ENCODE measurements around the gene RPL36A. TPM values are rescaled to one million over a fixed set of nuclear protein-coding genes. Genes with fewer than 3 reads are reported as not detected.

The RPL36A gene
- total RNA-seq, 1 experiment from 2014 or later, result 377 TPM

DNA sequence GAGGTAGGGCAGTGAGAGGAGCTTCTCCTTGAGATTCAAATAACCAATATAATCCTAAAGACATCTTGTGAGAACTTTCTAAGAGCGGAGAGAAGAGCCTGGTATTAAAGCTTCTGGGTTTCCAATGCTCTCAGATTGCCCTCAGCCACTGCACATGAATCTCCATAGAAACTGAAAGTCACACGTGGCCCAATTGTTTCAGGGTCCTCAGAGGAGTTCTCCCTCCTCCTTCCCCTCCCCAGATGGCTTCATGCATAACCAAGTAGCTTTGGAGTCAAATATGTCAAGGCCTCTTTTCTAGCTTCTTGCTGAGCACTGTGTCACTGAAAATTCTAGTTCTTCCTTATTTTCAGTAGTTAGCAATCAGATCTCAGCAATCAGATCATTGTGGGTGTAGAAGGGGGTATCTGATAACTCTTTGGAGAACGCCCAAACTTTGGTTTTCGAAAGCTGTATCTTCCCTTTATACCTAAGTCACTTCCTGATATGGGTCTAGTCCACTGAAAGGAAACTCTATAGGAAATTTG is 7.1 kb upstream of the RPL36A start:
- ChIA-PET CTCF (no interaction called here), POLR2A (no interaction called here)
- Mint-ChIP-seq H3K4me3 (ENCODE audit: unreplicated experiment) (no peak overlapping the region), H3K27me3 (ENCODE audit: insufficient read depth, unreplicated experiment) (peaks cover 3% of the 10 kb centered on the region), H3K4me1 (ENCODE audit: low read depth, unreplicated experiment) (no peaks in the 10 kb centered on the region), H3K27ac (ENCODE audit: unreplicated experiment) (no peak overlapping the region), H3K36me3 (ENCODE audit: insufficient read depth, unreplicated experiment) (no peaks in the 10 kb centered on the region), H3K9me3 (ENCODE audit: unreplicated experiment) (no peaks in the 10 kb centered on the region)
- Histone ChIP-seq H3K4me1 (no peaks in the 10 kb centered on the region), H3K4me3 (ENCODE audit: low read depth, low read length) (no peak overlapping the region), H3K36me3 (ENCODE audit: control insufficient read depth, insufficient read depth, low read length) (no peaks in the 10 kb centered on the region), H3K9me3 (no peaks in the 10 kb centered on the region), H3K27me3 (replicated peaks; ENCODE audit: control insufficient read depth, insufficient read depth, low read length) (no peaks in the 10 kb centered on the region)
- no peak for DNase-seq
- TF ChIP-seq, protein P1, sequence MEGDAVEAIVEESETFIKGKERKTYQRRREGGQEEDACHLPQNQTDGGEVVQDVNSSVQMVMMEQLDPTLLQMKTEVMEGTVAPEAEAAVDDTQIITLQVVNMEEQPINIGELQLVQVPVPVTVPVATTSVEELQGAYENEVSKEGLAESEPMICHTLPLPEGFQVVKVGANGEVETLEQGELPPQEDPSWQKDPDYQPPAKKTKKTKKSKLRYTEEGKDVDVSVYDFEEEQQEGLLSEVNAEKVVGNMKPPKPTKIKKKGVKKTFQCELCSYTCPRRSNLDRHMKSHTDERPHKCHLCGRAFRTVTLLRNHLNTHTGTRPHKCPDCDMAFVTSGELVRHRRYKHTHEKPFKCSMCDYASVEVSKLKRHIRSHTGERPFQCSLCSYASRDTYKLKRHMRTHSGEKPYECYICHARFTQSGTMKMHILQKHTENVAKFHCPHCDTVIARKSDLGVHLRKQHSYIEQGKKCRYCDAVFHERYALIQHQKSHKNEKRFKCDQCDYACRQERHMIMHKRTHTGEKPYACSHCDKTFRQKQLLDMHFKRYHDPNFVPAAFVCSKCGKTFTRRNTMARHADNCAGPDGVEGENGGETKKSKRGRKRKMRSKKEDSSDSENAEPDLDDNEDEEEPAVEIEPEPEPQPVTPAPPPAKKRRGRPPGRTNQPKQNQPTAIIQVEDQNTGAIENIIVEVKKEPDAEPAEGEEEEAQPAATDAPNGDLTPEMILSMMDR (IDR thresholded peaks at IDR 0.05; ENCODE audit: insufficient read depth in 1 of 2, low read depth in 1 of 2, low read length in 1 of 2, severe bottlenecking in 1 of 2, unreplicated experiment in 1 of 2), result no peak
- BruUV-seq (replicated peaks), result no TSS peak
- intact Hi-C loops (cut with micrococcal nuclease; ENCODE audit: unreplicated experiment), result no loop called here

DNA sequence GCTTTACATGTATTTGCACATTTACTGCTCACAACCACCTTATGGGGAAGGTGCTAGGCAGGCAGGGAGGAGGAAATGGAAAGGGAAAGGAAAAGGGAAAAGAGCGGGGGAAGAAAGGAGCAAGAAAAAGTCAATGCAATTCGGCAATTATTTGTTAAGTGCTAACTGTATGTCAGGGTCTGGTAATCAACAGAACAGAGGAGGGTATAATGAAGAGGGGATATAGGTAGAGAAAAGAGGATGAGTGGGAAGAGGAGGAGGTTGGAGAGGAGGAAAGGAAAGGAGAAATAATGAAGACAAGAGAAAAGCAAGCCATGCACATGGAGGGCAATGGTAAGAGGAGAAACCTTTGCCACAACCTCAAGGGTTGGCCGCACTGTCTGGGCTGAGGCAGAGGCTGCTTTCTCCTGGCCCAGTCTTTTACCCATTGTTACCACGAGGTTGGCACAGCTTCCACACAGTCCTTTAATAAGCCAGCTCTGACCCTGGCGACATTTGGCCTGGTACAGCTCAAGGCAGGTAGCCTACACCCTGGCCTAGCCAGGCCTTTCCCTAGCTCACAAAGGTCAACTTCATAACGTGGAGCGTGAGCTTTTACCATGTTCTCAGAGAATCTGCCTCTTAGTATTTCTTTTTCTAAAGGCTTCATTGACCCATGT is 5.7 kb upstream of the RPL36A start:
- Histone ChIP-seq H3K27me3 (replicated peaks; ENCODE audit: control insufficient read depth, insufficient read depth, low read length) (no peaks in the 10 kb centered on the region), H3K4me1 (no peaks in the 10 kb centered on the region), H3K9me3 (no peaks in the 10 kb centered on the region), H3K36me3 (ENCODE audit: control insufficient read depth, insufficient read depth, low read length) (no peaks in the 10 kb centered on the region), H3K4me3 (ENCODE audit: low read depth, low read length) (no peak overlapping the region)
- ChIA-PET CTCF (no interaction called here), POLR2A (no interaction called here)
- Mint-ChIP-seq H3K4me1 (ENCODE audit: low read depth, unreplicated experiment) (no peaks in the 10 kb centered on the region), H3K27ac (ENCODE audit: unreplicated experiment) (no peak overlapping the region), H3K27me3 (ENCODE audit: insufficient read depth, unreplicated experiment) (no peaks in the 10 kb centered on the region), H3K9me3 (ENCODE audit: unreplicated experiment) (no peaks in the 10 kb centered on the region), H3K4me3 (ENCODE audit: unreplicated experiment) (no peak overlapping the region), H3K36me3 (ENCODE audit: insufficient read depth, unreplicated experiment) (no peaks in the 10 kb centered on the region)
- TF ChIP-seq, protein P1 (IDR thresholded peaks at IDR 0.05; ENCODE audit: insufficient read depth in 1 of 2, low read depth in 1 of 2, low read length in 1 of 2, severe bottlenecking in 1 of 2, unreplicated experiment in 1 of 2), result no peak
- no peak for DNase-seq
- intact Hi-C loops (cut with micrococcal nuclease; ENCODE audit: unreplicated experiment), result no loop called here
- no TSS peak for BruUV-seq (replicated peaks)

DNA sequence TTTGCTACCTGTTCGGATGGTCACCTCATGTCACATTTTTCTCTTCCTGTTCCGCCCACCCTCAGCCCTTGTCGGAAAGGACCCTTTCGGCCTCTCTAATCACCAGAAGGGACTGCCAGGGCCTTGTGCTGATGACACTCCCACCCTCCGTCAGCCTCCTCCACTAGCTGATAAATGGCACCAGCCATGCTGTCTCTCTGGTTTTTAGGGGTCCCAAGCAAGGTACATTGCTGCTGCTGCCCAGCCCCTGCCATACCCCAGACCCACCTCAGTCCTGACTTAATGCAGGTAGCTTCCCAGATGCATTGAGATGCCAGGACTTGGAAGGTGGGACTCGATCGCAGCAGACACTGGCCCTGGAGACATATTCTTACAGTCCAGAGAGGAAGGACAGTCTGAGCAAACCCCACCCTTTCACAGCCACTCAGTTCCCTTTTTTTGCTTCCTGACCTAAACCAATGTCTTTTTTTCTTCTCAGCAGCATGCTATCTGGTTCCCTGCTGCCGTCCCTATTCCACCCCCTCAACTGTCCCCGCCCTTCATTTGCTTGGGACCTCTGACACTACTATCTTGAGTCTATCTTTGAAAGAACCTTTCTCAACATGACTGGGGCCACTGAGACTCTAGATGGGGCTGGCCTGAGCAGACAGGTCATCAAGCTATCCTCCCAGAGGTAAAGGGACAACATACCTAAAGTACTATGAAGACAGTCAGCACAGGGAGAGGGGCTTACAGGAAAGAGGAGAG is 4.8 kb upstream of the RPL36A start, which contains the start of gene BTK:
Gene BTK, minus strand, starts transcription at position 397 of the 747 bp plus-strand sequence. CDS start 10,907 bp downstream, outside the sequence.
- Mint-ChIP-seq H3K27me3 (ENCODE audit: insufficient read depth, unreplicated experiment) (no peaks in the 10 kb centered on the region), H3K27ac (ENCODE audit: unreplicated experiment) (no peak within 1 kb of the TSS), H3K36me3 (ENCODE audit: insufficient read depth, unreplicated experiment) (peaks cover 4% of the 10 kb centered on the region), H3K9me3 (ENCODE audit: unreplicated experiment) (no peaks in the 10 kb centered on the region), H3K4me1 (ENCODE audit: low read depth, unreplicated experiment) (no peaks in the 10 kb centered on the region), H3K4me3 (ENCODE audit: unreplicated experiment) (no peak within 1 kb of the TSS)
- H3K36me3 ChIP-seq (ENCODE audit: control insufficient read depth, insufficient read depth, low read length), result no peaks in the 10 kb centered on the region
- BruUV-seq (replicated peaks), result no TSS peak
- ChIA-PET POLR2A (no interaction called here), CTCF (no interaction called here)
- intact Hi-C loops (cut with micrococcal nuclease; ENCODE audit: unreplicated experiment), result no loop called here
- H3K4me1 ChIP-seq, result no peaks in the 10 kb centered on the region
- no peaks in the 10 kb centered on the region for H3K9me3 ChIP-seq
- TF ChIP-seq, protein P1 (IDR thresholded peaks at IDR 0.05; ENCODE audit: insufficient read depth in 1 of 2, low read depth in 1 of 2, low read length in 1 of 2, severe bottlenecking in 1 of 2, unreplicated experiment in 1 of 2), result no peak
- no peaks in the 10 kb centered on the region for H3K27me3 ChIP-seq (replicated peaks; ENCODE audit: control insufficient read depth, insufficient read depth, low read length)
- H3K4me3 ChIP-seq (ENCODE audit: low read depth, low read length), result no peak within 1 kb of the TSS
- no peak for DNase-seq

Data from Caco-2 (cell line).